Measurements from ENCODE around the gene ANKRD11.
"Not testable (repeated sequence)": the region's sequence is repeated elsewhere in the genome, so short reads cannot be mapped to it uniquely, and the experiment has no call there.

Gene ANKRD11

DNA sequence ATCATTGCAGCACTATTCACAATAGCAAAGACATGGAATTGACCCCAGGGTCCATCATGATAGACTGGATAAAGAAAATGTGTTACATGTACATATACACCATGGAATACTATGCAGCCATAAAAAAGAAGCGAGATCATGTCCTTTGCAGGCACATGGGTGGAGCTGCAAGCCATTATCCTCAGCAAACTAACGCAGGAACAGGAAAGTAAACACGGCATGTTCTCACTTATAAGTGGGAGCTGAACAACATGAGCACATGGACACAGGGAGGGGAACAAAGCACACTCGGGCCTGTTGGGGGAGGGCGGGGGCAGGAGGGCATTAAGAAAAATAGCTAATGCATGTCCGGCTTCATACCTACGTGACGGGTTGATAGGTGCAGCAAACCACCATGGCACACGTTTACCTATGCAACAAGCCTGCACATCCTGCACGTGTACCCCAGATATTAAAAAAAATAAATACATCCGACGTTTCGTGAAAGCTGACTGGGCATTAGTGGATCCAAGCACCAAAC, 243.9 kb downstream of the ANKRD11 start:
- H3K4me3 ChIP-seq (replicated peaks in 1 of 2; ENCODE audit: low read depth in 2 of 2, low read length in 2 of 2): peak overlapping the region; percentile 33 to 50
- no peak for DNase-seq (ENCODE audit: low read depth in 2 of 2)
- TF ChIP-seq, protein P1, sequence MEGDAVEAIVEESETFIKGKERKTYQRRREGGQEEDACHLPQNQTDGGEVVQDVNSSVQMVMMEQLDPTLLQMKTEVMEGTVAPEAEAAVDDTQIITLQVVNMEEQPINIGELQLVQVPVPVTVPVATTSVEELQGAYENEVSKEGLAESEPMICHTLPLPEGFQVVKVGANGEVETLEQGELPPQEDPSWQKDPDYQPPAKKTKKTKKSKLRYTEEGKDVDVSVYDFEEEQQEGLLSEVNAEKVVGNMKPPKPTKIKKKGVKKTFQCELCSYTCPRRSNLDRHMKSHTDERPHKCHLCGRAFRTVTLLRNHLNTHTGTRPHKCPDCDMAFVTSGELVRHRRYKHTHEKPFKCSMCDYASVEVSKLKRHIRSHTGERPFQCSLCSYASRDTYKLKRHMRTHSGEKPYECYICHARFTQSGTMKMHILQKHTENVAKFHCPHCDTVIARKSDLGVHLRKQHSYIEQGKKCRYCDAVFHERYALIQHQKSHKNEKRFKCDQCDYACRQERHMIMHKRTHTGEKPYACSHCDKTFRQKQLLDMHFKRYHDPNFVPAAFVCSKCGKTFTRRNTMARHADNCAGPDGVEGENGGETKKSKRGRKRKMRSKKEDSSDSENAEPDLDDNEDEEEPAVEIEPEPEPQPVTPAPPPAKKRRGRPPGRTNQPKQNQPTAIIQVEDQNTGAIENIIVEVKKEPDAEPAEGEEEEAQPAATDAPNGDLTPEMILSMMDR (IDR thresholded peaks at IDR 0.05; ENCODE audit: low read depth, low read length): no peak

DNA sequence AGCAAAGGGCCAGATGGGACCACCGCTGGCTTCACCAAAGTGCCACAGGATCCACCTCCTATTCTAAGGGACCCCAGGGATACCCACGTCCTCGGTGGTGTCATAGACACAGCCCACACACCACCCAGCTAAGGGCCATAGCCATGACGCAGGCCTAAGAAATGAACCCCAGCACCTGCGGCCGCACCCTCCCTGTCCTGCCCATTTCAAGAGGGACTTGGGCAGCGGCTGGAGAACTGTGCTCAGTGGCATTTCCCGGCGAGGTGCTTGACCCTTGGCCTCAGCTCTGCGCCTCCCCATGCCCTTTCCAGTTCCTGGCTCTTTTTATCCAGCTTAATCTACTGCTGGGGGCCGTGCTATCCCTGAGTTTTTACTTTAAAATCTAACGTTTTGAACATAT, 245.6 kb downstream of the ANKRD11 start:
- TF ChIP-seq, protein P1 (IDR thresholded peaks at IDR 0.05; ENCODE audit: low read depth, low read length): no peak
- no peak for DNase-seq (ENCODE audit: low read depth in 2 of 2)
- H3K4me3 ChIP-seq (replicated peaks in 1 of 2; ENCODE audit: low read depth in 2 of 2, low read length in 2 of 2): no peak overlapping the region

DNA sequence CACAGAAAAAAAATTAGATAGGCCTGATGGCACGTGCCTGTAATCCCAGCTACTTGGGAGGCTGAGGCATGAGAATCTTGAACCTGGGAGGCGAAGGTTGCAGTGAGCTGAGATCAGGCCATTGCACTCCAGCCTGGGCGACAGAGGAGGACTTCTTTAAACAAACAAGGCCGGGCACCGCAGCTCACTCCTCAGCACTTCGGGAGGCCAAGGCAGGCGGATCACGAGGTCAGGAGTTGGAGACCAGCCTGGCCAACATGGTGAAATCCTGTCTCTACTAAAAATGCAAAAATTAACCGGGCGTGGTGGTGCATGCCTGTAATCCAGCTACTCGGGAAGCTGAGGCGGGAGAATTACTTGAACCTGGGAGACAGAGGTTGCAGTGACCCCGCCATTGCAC, 246.1 kb downstream of the ANKRD11 start:
- H3K4me3 ChIP-seq (replicated peaks in 1 of 2; ENCODE audit: low read depth in 2 of 2, low read length in 2 of 2); DNase-seq (ENCODE audit: low read depth in 2 of 2): not testable (repeated sequence)

DNA sequence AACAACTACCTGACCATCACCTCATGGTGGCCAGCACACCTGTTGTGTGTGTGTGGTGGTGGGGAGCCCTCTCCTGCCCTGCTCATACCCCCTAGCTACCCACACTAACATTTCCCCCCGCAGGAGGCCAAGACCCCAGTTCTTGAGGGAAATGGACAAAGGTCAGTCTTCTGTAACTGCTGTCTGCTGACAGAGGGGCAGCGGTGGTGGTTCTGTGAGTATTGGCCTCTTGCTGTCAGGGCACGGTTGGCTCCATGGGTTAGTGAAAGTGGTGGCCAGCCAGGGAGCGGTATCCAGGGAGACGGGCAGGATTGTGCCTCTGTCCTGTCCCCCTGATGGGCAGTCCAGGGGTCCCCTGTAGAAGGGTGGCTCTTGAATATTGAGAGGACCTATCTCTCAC, 246.7 kb downstream of the ANKRD11 start:
- no peak for DNase-seq (ENCODE audit: low read depth in 2 of 2)
- H3K4me3 ChIP-seq (replicated peaks in 1 of 2; ENCODE audit: low read depth in 2 of 2, low read length in 2 of 2): no peak overlapping the region
- TF ChIP-seq, protein P1 (IDR thresholded peaks at IDR 0.05; ENCODE audit: low read depth, low read length): no peak

DNA sequence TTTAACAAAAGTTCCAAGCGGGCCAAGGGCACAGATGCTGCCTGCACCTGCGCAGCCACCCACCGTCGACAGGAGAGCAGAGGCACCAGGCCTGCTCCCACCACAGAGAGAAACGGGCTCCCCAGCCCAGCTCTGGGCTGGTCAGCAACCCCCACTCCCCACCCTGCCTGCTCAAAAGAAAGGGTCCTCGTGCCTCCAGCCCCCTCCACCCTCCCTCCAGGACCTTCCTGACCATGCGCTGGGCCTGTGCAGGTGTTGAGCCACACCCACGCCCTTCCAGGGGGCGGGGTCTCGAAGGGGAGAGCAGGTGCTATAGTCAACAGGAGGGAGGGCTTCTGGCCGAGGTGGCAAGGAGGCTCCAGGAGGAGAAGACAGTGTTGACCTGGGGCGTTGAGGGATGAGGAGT, 247.6 kb downstream of the ANKRD11 start:
- TF ChIP-seq, protein P1 (IDR thresholded peaks at IDR 0.05; ENCODE audit: low read depth, low read length): no peak
- no peak for DNase-seq (ENCODE audit: low read depth in 2 of 2)

DNA sequence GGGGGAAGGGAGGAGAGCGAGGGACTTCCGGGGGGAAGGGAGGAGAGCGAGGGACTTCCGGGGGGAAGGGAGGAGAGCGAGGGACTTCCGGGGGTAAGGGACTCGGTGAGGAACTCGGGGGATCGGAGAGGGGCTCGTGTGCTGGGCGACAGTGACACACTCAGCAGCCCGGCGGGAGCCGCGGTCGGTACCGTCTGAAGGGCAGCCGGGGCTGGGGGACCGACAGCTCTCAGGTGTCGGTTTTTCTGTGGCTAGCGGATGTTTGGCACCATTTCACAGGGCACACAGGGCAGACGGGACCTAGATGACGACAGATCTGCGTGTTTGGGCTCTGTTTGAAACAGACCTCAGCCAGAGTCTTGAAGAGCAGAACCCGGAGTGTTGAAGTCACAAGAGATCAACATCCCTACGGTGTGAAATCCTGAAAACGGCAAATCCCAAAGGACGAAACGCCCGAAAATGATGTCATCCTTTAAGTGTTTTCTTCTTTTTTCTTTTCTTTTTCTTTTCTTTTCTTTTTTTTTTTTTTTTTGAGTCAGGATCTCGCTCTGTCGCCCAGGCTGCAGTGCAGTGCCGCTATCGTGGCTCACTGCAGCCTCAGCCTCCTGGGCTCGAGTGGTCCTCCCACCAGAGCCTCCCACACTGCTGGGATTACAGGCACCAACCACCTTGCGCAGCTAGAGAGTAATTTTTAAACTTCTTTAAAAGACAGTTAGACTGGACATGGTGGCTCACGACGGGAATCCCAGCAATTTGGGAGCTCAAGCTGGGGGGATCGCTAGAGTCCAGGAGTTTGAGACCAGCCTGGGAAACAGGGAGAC, 249.0 kb downstream of the ANKRD11 start:
- peak overlapping the region; percentile 81 to 92 for H3K4me3 ChIP-seq (replicated peaks in 1 of 2; ENCODE audit: low read depth in 2 of 2, low read length in 2 of 2)

More for the DNA sequence above, 247.6 kb downstream of the ANKRD11 start:
- no peak overlapping the region for H3K4me3 ChIP-seq (replicated peaks in 1 of 2; ENCODE audit: low read depth in 2 of 2, low read length in 2 of 2)

DNA sequence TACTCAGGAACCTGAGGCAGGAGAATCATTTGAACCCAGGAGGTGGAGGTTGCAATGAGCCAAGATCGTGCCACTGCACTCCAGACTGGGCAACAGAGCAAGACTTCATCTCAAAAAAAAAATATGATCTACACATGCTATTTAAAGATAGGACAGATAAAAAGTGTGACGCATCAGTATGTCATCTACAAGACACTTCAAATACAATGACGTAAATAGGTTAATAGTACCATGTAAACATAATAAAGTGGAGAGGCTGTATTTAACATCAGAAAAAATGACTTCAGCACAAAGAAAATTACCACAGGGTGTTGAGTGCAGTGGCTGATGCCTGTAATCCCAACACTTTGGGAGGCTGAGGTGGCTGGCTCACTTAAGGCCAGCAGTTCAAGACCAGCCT, 252.6 kb downstream of the ANKRD11 start:
- no peak overlapping the region for H3K4me3 ChIP-seq (replicated peaks in 1 of 2; ENCODE audit: low read depth in 2 of 2, low read length in 2 of 2)
- no peak for DNase-seq (ENCODE audit: low read depth in 2 of 2)
- TF ChIP-seq, protein P1 (IDR thresholded peaks at IDR 0.05; ENCODE audit: low read depth, low read length): no peak

More for the DNA sequence above, 249.0 kb downstream of the ANKRD11 start:
- TF ChIP-seq, protein P1 (IDR thresholded peaks at IDR 0.05; ENCODE audit: low read depth, low read length): no peak
- DNase-seq (ENCODE audit: low read depth in 2 of 2): peak; percentile 87 to 90

Measured in cardiac fibroblast (primary cell).